Effector memory CD4-positive, alpha-beta T cell (primary cell): ENCODE data around the gene NEBL.

Source experiments
- DNase-seq, 3 donors: peaks; one replicate each; pipeline ENCODE4 v3.0.0-alpha.2; 2020
- H3K27ac ChIP-seq: 2 replicates; pipeline ENCODE4 v1.7.0; 2013; ENCODE audit warnings: mild to moderate bottlenecking, low read length, moderate library complexity; ENCODE audit not compliant: insufficient read depth, poor library complexity, severe bottlenecking
- H3K27me3 ChIP-seq: replicated peaks from 2 replicates; pipeline ENCODE4 v1.7.0; 2013; ENCODE audit warnings: mild to moderate bottlenecking, low read length; ENCODE audit not compliant: insufficient read depth, control insufficient read depth, poor library complexity, severe bottlenecking
- H3K36me3 ChIP-seq: 2 replicates; pipeline ENCODE4 v1.7.0; 2013; ENCODE audit warnings: mild to moderate bottlenecking, low read length, moderate library complexity; ENCODE audit not compliant: control insufficient read depth, insufficient read depth
- H3K4me1 ChIP-seq: 2 replicates; pipeline ENCODE4 v1.7.0; 2013; ENCODE audit warnings: low read length, mild to moderate bottlenecking; ENCODE audit not compliant: control insufficient read depth, insufficient read depth, poor library complexity, severe bottlenecking
- H3K4me3 ChIP-seq: 2 replicates; pipeline ENCODE4 v1.7.0; 2013; ENCODE audit warnings: low read length, low read depth, mild to moderate bottlenecking; ENCODE audit not compliant: insufficient read depth, poor library complexity, severe bottlenecking
- H3K9me3 ChIP-seq: 2 replicates; pipeline ENCODE4 v1.7.0; 2013; ENCODE audit warnings: mild to moderate bottlenecking, low read length, moderate library complexity; ENCODE audit not compliant: control insufficient read depth

Gene NEBL

GRCh38 chr10:20908391-20908790, 11.3 kb upstream of the NEBL start:
- H3K4me1 ChIP-seq, result no peaks in the 10 kb centered on the region
- no peak for DNase-seq
- no peak overlapping the region for H3K4me3 ChIP-seq
- H3K27me3 ChIP-seq, result no peaks in the 10 kb centered on the region
- H3K27ac ChIP-seq, result no peak overlapping the region
- no peaks in the 10 kb centered on the region for H3K36me3 ChIP-seq
- no peaks in the 10 kb centered on the region for H3K9me3 ChIP-seq

GRCh38 chr10:20903635-20904390, 6.7 kb upstream of the NEBL start:
- Histone ChIP-seq H3K27me3 (no peaks in the 10 kb centered on the region), H3K4me1 (no peaks in the 10 kb centered on the region), H3K4me3 (no peak overlapping the region), H3K27ac (no peak overlapping the region), H3K36me3 (no peaks in the 10 kb centered on the region), H3K9me3 (no peaks in the 10 kb centered on the region)
- no peak for DNase-seq

- no peaks in the 10 kb centered on the region for H3K36me3 ChIP-seq
- H3K9me3 ChIP-seq, result no peaks in the 10 kb centered on the region
- H3K27ac ChIP-seq, result no peak overlapping the region
- no peak for DNase-seq
- no peak overlapping the region for H3K4me3 ChIP-seq
- no peaks in the 10 kb centered on the region for H3K4me1 ChIP-seq
- no peaks in the 10 kb centered on the region for H3K27me3 ChIP-seq
Measured at GRCh38 chr10:20901110-20901509, 4.0 kb upstream of the NEBL start.

- Histone ChIP-seq H3K4me1 (no peaks in the 10 kb centered on the region), H3K4me3 (no peak overlapping the region), H3K9me3 (no peaks in the 10 kb centered on the region), H3K27ac (no peak overlapping the region), H3K36me3 (no peaks in the 10 kb centered on the region), H3K27me3 (no peaks in the 10 kb centered on the region)
- no peak for DNase-seq
Measured at GRCh38 chr10:20898866-20899535, 1.9 kb upstream of the NEBL start.

GRCh38 chr10:20893297-20893696, 3.8 kb downstream of the NEBL start:
- no peaks in the 10 kb centered on the region for H3K36me3 ChIP-seq
- H3K27me3 ChIP-seq, result no peaks in the 10 kb centered on the region
- no peaks in the 10 kb centered on the region for H3K9me3 ChIP-seq
- H3K27ac ChIP-seq, result no peak overlapping the region
- no peak for DNase-seq
- no peak overlapping the region for H3K4me3 ChIP-seq
- H3K4me1 ChIP-seq, result no peaks in the 10 kb centered on the region

- H3K27me3 ChIP-seq, result no peaks in the 10 kb centered on the region
- no peak overlapping the region for H3K4me3 ChIP-seq
- no peaks in the 10 kb centered on the region for H3K4me1 ChIP-seq
- no peak for DNase-seq
- no peak overlapping the region for H3K27ac ChIP-seq
- H3K36me3 ChIP-seq, result no peaks in the 10 kb centered on the region
- no peaks in the 10 kb centered on the region for H3K9me3 ChIP-seq
Measured at GRCh38 chr10:20892796-20893195, 4.3 kb downstream of the NEBL start.

- no peak for DNase-seq
- no peaks in the 10 kb centered on the region for H3K27me3 ChIP-seq
- H3K4me3 ChIP-seq, result no peak overlapping the region
- H3K36me3 ChIP-seq, result no peaks in the 10 kb centered on the region
- H3K27ac ChIP-seq, result no peak overlapping the region
- no peaks in the 10 kb centered on the region for H3K4me1 ChIP-seq
- H3K9me3 ChIP-seq, result no peaks in the 10 kb centered on the region
Measured at GRCh38 chr10:20892011-20892585, 5.0 kb downstream of the NEBL start.

- Histone ChIP-seq H3K36me3 (no peaks in the 10 kb centered on the region), H3K4me1 (no peaks in the 10 kb centered on the region), H3K9me3 (no peaks in the 10 kb centered on the region), H3K27me3 (no peaks in the 10 kb centered on the region), H3K27ac (no peak overlapping the region), H3K4me3 (no peak overlapping the region)
- no peak for DNase-seq
Measured at GRCh38 chr10:20891338-20891714, 5.8 kb downstream of the NEBL start.

GRCh38 chr10:20890491-20891337, 6.4 kb downstream of the NEBL start:
- H3K27me3 ChIP-seq, result no peaks in the 10 kb centered on the region
- no peaks in the 10 kb centered on the region for H3K36me3 ChIP-seq
- no peak overlapping the region for H3K4me3 ChIP-seq
- no peaks in the 10 kb centered on the region for H3K4me1 ChIP-seq
- DNase-seq, result no peak
- no peak overlapping the region for H3K27ac ChIP-seq
- H3K9me3 ChIP-seq, result no peaks in the 10 kb centered on the region
